ENCODE data around the gene NANOS3. TPM values are rescaled to one million over a fixed set of nuclear protein-coding genes. Genes with fewer than 3 reads are reported as not detected.

The NANOS3 gene
- total RNA-seq, 1 donor from 2014 or later, result not detected

DNA sequence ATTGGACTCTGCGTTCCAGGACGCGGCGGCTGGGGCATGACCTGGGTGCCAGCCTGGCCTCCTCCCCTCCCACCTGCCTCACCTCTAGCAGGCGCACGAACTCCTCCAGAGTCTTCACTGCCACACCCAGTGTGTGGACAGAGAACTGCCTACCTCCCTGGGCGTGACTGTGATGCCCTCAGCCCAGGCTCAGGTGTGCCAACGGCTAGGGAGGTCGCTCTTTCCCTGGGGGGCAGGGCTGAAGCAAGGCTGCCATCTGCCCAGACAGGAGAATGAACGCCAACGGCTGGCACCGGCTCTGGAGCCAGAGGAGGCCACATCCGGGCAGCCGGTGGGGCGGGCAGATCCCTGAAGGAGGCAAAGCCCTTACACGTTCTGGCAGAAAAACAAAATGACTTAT, 11.3 kb downstream of the NANOS3 start:
- Histone ChIP-seq H3K9ac (no peak overlapping the region), H3F3A (ENCODE audit: low read depth) (no peaks in the 10 kb centered on the region)

DNA sequence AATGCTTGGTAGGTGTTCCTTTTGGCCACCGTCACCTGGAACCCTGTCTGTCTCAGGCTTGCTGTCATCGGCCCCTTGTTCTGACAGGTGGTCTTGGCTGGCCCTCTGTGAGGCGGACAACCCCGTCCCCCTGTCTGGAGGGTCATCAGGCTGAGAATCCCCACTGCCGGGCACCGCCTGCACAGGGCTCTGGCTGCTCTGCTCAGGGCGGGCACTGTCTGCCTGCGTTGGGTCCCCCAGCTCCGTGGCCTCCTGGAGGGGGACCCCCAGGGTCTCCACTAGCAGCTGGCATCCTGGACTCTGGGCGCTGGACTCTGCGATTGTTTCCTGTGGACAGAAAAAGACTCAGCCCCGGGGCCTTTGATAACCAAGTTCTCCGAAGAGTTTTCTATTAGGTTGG, 13.2 kb downstream of the NANOS3 start:
- TF ChIP-seq, protein P1, sequence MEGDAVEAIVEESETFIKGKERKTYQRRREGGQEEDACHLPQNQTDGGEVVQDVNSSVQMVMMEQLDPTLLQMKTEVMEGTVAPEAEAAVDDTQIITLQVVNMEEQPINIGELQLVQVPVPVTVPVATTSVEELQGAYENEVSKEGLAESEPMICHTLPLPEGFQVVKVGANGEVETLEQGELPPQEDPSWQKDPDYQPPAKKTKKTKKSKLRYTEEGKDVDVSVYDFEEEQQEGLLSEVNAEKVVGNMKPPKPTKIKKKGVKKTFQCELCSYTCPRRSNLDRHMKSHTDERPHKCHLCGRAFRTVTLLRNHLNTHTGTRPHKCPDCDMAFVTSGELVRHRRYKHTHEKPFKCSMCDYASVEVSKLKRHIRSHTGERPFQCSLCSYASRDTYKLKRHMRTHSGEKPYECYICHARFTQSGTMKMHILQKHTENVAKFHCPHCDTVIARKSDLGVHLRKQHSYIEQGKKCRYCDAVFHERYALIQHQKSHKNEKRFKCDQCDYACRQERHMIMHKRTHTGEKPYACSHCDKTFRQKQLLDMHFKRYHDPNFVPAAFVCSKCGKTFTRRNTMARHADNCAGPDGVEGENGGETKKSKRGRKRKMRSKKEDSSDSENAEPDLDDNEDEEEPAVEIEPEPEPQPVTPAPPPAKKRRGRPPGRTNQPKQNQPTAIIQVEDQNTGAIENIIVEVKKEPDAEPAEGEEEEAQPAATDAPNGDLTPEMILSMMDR (IDR thresholded peaks at IDR 0.05), result no peak
- TF ChIP-seq EZH2phosphoT487 (IDR thresholded peaks at IDR 0.05) (no peak), EZH2 (IDR thresholded peaks at IDR 0.05) (no peak)
- no peak overlapping the region for H2AFZ ChIP-seq (replicated peaks)
- H3K4me2 ChIP-seq, result no peak overlapping the region
- H3K79me2 ChIP-seq (ENCODE audit: low read depth), result no peaks in the 10 kb centered on the region
- H4K20me1 ChIP-seq (ENCODE audit: low read depth), result no peaks in the 10 kb centered on the region
- no peaks in the 10 kb centered on the region for H3K27me3 ChIP-seq
- DNase-seq (ENCODE audit: low spot score), result no peak
- no peaks in the 10 kb centered on the region for H3K36me3 ChIP-seq
- no peaks in the 10 kb centered on the region for H3K9me3 Mint-ChIP-seq
- no peak overlapping the region for H3K4me3 ChIP-seq
- no peak overlapping the region for H3K9ac ChIP-seq
- no peak overlapping the region for H3K4me3 Mint-ChIP-seq
- H3F3A ChIP-seq (ENCODE audit: low read depth), result no peaks in the 10 kb centered on the region
- peaks cover 2% of the 10 kb centered on the region for H3K27me3 Mint-ChIP-seq (ENCODE audit: insufficient read depth, low read depth)
- H3K9me3 ChIP-seq (ENCODE audit: low read depth), result no peaks in the 10 kb centered on the region
- H3K27ac ChIP-seq, result no peak overlapping the region
- H3K4me1 ChIP-seq, result no peaks in the 10 kb centered on the region
- H3K36me3 Mint-ChIP-seq, result peaks cover 1% of the 10 kb centered on the region
- H3K27ac Mint-ChIP-seq, result no peak overlapping the region
- no peaks in the 10 kb centered on the region for H3K4me1 Mint-ChIP-seq

More for the DNA sequence above, 11.3 kb downstream of the NANOS3 start:
- Mint-ChIP-seq H3K27me3 (ENCODE audit: insufficient read depth, low read depth) (peaks cover 2% of the 10 kb centered on the region), H3K9me3 (no peaks in the 10 kb centered on the region), H3K27ac (no peak overlapping the region), H3K4me1 (peaks cover 7% of the 10 kb centered on the region), H3K4me3 (no peak overlapping the region), H3K36me3 (peaks cover 1% of the 10 kb centered on the region)
- Histone ChIP-seq H3K4me1 (no peaks in the 10 kb centered on the region), H3K27ac (no peak overlapping the region), H3K9me3 (ENCODE audit: low read depth) (no peaks in the 10 kb centered on the region), H3K4me2 (no peak overlapping the region), H3K79me2 (ENCODE audit: low read depth) (no peaks in the 10 kb centered on the region), H3K27me3 (no peaks in the 10 kb centered on the region), H3K36me3 (no peaks in the 10 kb centered on the region), H4K20me1 (ENCODE audit: low read depth) (no peaks in the 10 kb centered on the region), H3K4me3 (no peak overlapping the region), H2AFZ (replicated peaks) (no peak overlapping the region)
- TF ChIP-seq EZH2 (IDR thresholded peaks at IDR 0.05) (no peak), EZH2phosphoT487 (IDR thresholded peaks at IDR 0.05) (no peak)
- TF ChIP-seq, protein P1 (IDR thresholded peaks at IDR 0.05), result no peak
- DNase-seq (ENCODE audit: low spot score), result no peak

DNA sequence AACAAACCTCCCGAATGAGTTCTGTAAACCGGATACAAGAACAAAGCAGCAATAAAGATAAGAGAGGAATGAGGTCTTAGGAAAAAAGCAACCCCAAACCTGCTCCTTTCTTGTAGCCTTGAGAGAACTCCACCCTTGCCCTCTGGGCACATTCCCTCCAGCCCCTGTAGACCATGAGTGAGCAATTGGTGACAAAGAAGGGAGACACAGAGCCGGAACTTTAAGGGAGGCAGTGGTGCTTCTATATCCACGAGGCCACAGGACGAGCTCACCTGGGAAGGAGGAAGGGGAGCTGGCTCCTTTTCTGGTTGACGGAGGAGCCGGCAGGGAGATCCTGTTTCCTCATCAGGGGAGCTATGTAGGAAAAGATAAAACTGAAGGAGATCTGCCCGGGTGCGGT, 15.9 kb downstream of the NANOS3 start:
- no peak overlapping the region for H3K4me2 ChIP-seq
- H3K4me1 ChIP-seq, result no peaks in the 10 kb centered on the region
- no peaks in the 10 kb centered on the region for H3K9me3 Mint-ChIP-seq
- H3K4me3 ChIP-seq, result no peak overlapping the region
- H3K36me3 Mint-ChIP-seq, result peaks cover 1% of the 10 kb centered on the region
- H3K4me1 Mint-ChIP-seq, result no peaks in the 10 kb centered on the region
- H2AFZ ChIP-seq (replicated peaks), result no peak overlapping the region
- H4K20me1 ChIP-seq (ENCODE audit: low read depth), result no peaks in the 10 kb centered on the region
- H3F3A ChIP-seq (ENCODE audit: low read depth), result no peaks in the 10 kb centered on the region
- H3K27me3 ChIP-seq, result no peaks in the 10 kb centered on the region
- no peaks in the 10 kb centered on the region for H3K36me3 ChIP-seq
- no peaks in the 10 kb centered on the region for H3K79me2 ChIP-seq (ENCODE audit: low read depth)
- H3K27ac Mint-ChIP-seq, result no peak overlapping the region
- no peaks in the 10 kb centered on the region for H3K9me3 ChIP-seq (ENCODE audit: low read depth)
- TF ChIP-seq EZH2phosphoT487 (IDR thresholded peaks at IDR 0.05) (no peak), EZH2 (IDR thresholded peaks at IDR 0.05) (no peak)
- TF ChIP-seq, protein P1 (IDR thresholded peaks at IDR 0.05), result no peak
- no peak overlapping the region for H3K27ac ChIP-seq
- H3K9ac ChIP-seq, result no peak overlapping the region
- H3K4me3 Mint-ChIP-seq, result no peak overlapping the region
- DNase-seq (ENCODE audit: low spot score), result no peak
- peaks cover 2% of the 10 kb centered on the region for H3K27me3 Mint-ChIP-seq (ENCODE audit: insufficient read depth, low read depth)

Measured in neural progenitor cell (in vitro differentiated cells).